GM12801 (cell line): ENCODE results near the gene TFAP2A.

ENCODE experiments used
- TF ChIP-seq, protein P1 (sequence below): IDR thresholded peaks from one replicate; pipeline ENCODE4 v1.5.1; 2011; ENCODE audit warnings: control low read depth; ENCODE audit not compliant: insufficient read length; ENCODE audit errors: extremely low read depth

The TFAP2A gene

DNA sequence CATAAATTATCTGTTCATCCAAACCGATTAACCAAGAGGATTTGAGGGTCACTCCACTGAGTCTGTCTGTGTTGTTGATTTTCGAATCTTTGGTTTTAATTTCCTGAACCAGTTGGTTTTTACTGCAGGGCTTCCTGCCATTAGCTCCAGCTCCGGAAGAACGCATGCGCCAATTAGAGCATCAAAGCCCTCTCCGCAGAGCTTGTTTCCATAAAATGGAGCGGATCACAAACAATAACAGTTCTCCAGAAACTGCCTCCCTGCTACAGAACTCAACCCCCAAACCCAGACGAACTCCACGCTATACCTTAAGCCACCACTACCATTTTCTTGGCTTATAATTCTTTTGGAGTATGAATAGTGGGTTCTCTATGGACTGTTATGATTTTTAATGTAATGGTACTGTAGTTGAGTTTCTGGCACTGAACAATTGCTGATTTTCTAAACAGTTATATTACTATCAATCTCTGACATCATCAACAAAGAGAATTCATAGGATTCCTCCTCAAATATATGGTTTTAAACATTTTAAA is 13.8 kb downstream of the TFAP2A start:
- TF ChIP-seq, protein P1, sequence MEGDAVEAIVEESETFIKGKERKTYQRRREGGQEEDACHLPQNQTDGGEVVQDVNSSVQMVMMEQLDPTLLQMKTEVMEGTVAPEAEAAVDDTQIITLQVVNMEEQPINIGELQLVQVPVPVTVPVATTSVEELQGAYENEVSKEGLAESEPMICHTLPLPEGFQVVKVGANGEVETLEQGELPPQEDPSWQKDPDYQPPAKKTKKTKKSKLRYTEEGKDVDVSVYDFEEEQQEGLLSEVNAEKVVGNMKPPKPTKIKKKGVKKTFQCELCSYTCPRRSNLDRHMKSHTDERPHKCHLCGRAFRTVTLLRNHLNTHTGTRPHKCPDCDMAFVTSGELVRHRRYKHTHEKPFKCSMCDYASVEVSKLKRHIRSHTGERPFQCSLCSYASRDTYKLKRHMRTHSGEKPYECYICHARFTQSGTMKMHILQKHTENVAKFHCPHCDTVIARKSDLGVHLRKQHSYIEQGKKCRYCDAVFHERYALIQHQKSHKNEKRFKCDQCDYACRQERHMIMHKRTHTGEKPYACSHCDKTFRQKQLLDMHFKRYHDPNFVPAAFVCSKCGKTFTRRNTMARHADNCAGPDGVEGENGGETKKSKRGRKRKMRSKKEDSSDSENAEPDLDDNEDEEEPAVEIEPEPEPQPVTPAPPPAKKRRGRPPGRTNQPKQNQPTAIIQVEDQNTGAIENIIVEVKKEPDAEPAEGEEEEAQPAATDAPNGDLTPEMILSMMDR, result no peak

DNA sequence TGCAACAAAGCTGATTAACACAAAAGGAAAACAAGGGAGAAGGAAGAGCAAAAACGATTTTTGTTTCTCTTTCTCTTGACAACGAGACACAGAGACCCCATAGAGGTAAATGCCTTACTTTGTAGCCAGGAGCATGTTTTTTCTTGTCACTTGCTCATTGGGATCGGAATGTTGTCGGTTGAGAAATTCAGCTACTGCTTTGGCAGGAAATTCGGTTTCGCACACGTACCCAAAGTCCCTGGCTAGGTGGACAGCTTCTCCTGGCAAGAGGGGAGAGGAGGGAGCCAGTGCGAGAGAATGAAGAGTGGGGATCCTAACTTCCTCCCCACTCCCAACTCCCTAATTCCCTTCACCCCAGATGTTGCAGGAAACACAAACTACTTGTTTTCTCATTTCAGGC is 14.5 kb downstream of the TFAP2A start:
- TF ChIP-seq, protein P1, result no peak

- TF ChIP-seq, protein P1, result no peak
Observed at GRCh38 chr6:10399451-10399850, 15.4 kb downstream of the TFAP2A start.

GRCh38 chr6:10398446-10399218 is 16.2 kb downstream of the TFAP2A start:
- TF ChIP-seq, protein P1, result no peak

DNA sequence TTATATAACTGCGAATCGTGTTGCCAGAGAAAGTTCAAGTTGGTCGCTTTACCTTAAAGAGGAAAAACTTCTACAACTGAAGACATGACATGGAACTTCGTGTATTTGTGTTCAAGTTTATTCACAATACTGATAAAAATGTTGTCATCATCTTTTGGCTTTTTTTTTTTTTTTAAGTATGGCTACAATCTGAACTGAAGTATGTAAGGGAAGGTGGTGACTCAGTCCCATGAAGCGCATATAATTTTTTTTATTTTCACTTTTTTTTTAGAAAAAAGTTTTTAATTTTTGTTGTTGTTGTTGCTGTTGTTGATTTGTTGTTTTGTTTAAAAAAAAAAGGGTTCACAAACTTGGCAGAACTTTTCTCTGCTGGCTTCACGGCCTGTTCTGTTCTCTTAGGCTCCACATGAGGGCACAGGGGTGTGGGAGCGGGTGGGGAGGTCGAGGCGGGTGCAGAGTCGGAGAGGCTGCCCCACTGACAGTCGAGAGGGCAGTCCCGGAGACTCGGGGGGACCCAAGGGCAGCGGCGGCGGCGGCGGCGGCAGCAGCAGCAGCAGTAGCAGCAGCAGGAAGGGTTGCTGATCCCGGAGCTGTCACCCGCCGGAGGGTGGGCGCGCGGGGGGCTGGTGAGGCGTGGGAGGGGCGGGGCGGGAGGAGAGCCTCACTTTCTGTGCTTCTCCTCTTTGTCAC is 17.0 kb downstream of the TFAP2A start:
- TF ChIP-seq, protein P1, result no peak

GRCh38 chr6:10396785-10397184 is 18.1 kb downstream of the TFAP2A start:
- TF ChIP-seq, protein P1, result no peak

DNA sequence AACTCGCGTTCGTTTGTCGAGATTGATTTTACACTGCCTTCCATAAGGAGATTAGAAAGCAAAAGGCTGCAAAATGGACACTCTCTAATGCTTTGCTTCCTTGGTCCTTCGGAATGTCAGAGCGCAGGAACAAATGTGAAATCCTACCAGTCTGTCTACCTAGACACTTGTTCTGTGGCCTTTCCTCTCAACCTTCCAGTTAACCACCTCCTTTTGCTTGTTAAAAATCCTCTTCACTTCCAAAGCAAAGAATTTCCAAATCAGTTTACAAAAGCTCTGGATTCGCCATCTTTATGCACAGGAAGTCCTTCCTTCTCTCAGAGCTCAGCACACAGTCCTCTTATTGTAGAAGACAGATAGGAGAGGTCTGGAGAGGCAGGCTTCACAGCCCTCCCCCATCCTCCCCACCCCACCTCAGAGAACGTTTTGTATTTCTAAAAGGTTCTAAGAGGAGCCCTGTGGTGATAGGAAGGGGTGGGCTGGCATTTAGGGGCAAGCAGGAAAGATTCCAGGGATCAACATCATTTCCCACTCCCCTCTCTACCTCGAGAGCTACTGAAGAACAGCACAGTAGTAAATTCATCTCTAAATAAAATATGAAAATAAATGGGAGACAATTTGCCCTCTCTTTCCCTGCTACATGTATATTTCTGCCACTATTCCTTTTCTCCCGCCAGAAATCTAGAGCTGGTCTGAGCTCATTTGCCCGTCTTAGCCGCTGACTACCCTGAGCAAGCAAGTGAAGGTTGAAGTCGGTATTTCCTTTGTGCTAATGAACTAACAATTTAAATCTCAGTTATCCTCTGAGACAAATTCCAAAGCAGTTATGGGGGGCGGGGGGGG is 18.9 kb downstream of the TFAP2A start:
- TF ChIP-seq, protein P1, result no peak
